ENCODE measurements around the gene LILRA5.
"Not testable (repeated sequence)": the region's sequence is repeated elsewhere in the genome, so short reads cannot be mapped to it uniquely, and the experiment has no call there.

The LILRA5 gene

DNA sequence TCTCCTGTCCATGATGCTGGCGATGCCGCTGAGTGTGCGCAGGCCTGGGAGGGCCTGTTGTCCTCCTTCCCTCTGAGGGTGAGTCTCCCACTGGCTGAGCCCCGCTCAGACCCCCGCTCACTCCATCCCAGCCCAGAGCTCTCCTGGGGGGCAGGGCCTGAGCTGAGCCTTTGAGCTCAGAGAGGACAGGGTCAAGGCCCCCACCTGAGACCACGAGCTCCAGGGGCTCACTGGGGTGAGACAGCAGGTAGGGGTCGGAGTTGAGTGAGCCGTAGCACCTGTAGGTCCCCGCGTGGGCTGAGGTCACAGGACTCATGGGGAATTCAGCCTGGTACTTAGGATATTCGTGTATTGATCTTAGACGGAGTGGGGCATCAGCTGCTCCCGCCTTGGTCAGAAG lies 34.9 kb downstream of the LILRA5 start:
- DNase-seq (ENCODE audit: insufficient read length, low spot score); FAIRE-seq: not testable (repeated sequence)

DNA sequence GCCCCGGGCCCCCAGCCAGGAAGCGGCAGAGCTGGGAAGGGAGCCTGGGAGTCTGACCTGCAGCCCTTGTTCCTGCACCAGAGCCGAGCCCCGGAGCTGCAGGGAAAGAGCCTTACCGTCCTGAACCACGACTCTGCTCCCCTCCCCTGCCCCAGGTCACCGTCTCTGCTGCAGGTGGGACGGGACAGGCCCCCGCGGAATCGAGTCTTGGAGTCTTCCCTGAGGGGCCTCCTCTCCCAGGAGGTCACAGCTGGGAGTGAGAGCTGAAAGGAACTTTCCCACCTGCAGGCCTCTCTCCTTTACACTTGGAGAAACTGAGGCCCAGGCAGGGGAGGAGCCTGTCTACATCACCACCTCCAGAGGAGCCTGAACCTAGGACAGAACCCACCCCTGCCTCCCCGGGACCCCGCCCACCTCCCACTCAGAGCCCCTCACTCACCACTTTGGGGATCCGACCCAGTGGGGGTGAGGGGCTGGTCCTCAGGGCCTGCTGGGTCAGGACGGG lies 35.8 kb downstream of the LILRA5 start:
- DNase-seq (ENCODE audit: insufficient read length, low spot score); FAIRE-seq: not testable (repeated sequence)

DNA sequence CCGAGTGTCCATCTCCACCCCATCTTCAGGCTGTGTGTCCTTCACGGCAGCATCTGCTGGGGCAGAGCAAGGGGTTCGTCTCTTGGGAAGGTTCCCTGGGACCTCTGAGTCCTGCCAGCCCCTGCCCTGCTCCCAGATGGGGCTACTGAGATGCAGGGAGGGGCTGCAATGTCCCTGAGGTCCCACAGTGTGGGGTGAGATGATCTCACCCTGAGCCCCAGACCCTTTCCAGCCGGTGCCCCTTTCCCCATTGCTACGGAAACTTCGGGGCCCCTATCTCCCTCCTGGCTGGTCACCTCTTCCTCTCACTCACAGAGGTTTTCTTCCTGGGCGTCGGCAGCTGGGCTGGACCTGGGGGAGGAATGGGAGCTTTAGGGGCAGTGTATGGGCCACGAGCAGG lies 37.0 kb downstream of the LILRA5 start:
- FAIRE-seq: no peak
- no peak for DNase-seq (ENCODE audit: insufficient read length, low spot score)

DNA sequence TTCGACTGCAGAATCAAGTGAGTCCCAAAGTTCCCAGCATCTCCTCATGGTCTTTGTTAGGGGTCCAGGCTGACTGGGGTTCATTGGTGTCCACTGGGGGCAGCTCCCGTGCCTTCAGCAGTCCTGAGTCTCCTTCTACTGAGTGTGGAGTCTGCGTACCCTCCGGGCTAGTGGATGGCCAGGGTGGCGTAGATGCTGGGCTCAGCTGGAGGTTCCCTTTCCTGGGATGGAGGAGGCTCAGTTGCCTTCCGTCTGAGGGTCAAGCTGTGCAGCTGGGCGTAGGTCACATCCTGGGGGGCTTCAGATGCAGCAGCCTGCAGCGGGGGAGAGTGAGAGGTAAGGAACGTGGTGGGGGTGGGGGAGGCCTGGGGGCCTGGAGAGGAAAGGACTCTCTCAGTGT lies 38.5 kb downstream of the LILRA5 start:
- not testable (repeated sequence) for FAIRE-seq; DNase-seq (ENCODE audit: insufficient read length, low spot score)

- DNase-seq (ENCODE audit: insufficient read length, low spot score) (no peak), FAIRE-seq (no peak)
Observed at GRCh38 chr19:54273821-54274220, 39.1 kb downstream of the LILRA5 start.

- not testable (repeated sequence) for DNase-seq (ENCODE audit: insufficient read length, low spot score); FAIRE-seq
Observed at GRCh38 chr19:54272181-54272580, 40.8 kb downstream of the LILRA5 start.

DNA sequence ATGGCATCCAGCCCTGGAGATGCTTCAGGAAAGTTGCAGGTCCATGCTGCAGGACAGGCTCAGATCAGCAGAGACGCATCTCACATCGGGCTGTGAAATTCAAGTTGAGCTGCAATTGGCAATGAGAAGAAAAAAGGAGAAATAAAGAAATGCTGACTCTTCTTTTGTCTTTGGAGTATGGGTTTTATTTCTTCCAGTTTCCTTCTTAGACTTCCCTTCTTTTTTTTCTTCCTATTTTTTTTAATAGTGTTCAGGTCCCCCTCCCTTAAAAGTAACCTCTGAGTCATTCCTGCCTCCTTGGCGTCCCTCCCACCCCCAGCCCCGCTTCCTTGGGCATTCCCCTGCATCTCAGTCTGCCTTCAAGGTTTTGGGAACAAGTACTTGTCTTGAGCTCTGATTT lies 41.4 kb downstream of the LILRA5 start:
- not testable (repeated sequence) for DNase-seq (ENCODE audit: insufficient read length, low spot score); FAIRE-seq

GRCh38 chr19:54271106-54271505 lies 41.9 kb downstream of the LILRA5 start:
- FAIRE-seq: no peak
- no peak for DNase-seq (ENCODE audit: insufficient read length, low spot score)

GRCh38 chr19:54268936-54269335 lies 44.0 kb downstream of the LILRA5 start:
- no peak for FAIRE-seq
- no peak for DNase-seq (ENCODE audit: insufficient read length, low spot score)

- FAIRE-seq: peak; percentile 77
Observed at GRCh38 chr19:54266133-54266532, 46.8 kb downstream of the LILRA5 start.

DNA sequence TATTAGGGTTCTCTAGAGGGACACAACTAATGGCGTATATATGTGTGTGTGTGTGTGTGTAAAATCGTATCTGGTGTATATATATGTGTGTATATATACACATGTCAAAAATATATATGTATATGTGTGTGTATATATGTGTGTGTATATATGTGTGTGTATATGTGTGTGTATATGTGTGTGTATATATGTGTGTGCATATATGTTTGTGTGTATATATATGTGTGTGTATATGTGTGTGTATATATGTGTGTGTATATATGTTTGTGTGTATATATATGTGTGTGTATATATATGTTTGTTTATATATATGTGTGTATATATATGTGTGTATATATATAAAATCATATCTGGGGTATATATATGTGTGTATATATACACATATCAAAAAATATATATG lies 50.5 kb downstream of the LILRA5 start:
- DNase-seq (ENCODE audit: insufficient read length, low spot score) (no peak), FAIRE-seq (no peak)

More at GRCh38 chr19:54266133-54266532, 46.8 kb downstream of the LILRA5 start:
- DNase-seq (ENCODE audit: insufficient read length, low spot score): peak; percentile 67

DNA sequence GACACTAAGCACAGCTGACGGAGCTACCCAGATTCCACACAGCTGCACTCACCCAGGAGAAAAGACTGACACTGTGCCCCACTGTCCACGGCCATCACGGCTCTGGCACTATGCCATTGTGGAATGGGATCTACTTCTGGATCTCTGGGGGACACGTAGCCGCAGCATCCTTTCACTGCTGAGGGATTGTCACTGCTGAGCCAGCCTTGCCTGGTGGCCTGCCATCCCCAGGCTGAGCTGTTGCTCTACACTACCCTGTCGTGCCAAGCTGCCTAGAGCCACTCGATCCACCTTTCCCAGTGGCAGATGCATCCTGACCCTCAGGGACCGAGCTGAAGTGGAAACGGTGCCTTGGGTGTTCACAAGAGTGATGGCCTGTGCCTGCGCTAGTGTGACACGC lies 50.9 kb downstream of the LILRA5 start:
- FAIRE-seq (no peak), DNase-seq (ENCODE audit: insufficient read length, low spot score) (no peak)

DNA sequence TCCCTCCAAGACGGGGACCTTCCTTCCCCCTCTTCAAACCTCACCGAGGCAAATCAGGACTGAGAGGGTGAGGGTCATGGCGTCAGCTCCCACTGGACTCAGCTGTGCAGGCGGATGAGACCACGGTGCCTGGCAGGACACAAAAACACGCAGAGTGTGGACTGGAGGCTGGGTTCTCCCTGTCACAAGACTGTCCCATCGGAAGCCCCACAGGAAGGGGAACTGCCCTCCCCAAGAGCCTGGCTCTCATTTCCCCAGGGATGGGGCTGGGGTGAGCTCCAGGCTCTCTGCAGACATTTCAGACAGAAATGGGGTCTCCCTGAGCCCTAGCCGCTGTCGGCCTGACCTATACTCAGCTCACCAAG lies 55.9 kb downstream of the LILRA5 start, which contains the start of gene LILRB5:
Gene LILRB5 (minus strand): TSS at position 158 of the 365 bp plus-strand sequence. CDS start 80 bp downstream, at position 78.
- DNase-seq (ENCODE audit: insufficient read length, low spot score) (no peak), FAIRE-seq (no peak)
